ENCODE results near the gene SACS. TPM values are rescaled to one million over a fixed set of nuclear protein-coding genes. Genes with fewer than 3 reads are reported as not detected.

SACS gene
- total RNA-seq, 1 experiment from 2014 or later, result 33.4 TPM

DNA sequence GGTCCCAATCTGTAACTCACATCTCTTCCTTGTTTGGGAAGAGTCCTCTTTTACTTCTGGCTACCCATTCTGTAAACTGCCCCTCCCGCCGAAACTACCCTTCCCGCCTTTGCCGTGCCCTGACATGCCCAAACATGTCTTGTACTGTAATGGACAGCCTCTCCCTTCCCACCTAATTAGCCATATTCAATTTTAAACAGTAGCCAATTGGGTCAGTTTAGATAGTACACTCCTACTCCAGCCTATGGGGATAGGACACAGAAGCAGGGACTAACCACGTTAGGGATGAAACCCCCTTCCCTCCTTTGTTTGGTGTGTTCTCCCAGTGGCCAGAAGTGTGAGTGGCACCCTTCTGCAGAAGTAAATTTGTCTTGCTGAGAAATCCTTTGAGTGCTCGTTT, 34.2 kb downstream of the SACS start:
- no TSS peak for BruUV-seq (replicated peaks)
- no peak overlapping the region for H3K4me3 ChIP-seq (replicated peaks in 1 of 2; ENCODE audit: low read depth in 1 of 2, low read length in 2 of 2)
- no peaks in the 10 kb centered on the region for H3K4me1 ChIP-seq (ENCODE audit: control insufficient read depth in 1 of 2, insufficient read depth in 2 of 2, low read length in 2 of 2)
- no peaks in the 10 kb centered on the region for H3K9me3 ChIP-seq (ENCODE audit: control insufficient read depth in 1 of 2, insufficient read depth in 1 of 2, low read depth in 1 of 2, low read length in 2 of 2)
- no peaks in the 10 kb centered on the region for H3K27me3 ChIP-seq (ENCODE audit: insufficient read depth, low read length)
- no peaks in the 10 kb centered on the region for H3K79me2 ChIP-seq (ENCODE audit: insufficient read depth, low read length)
- peak overlapping the region; percentile 16 for H2AFZ ChIP-seq (ENCODE audit: low read depth, low read length, poor library complexity, severe bottlenecking)
- POLR2A ChIA-PET, result no interaction called here
- ATAC-seq (no peak), DNase-seq (ENCODE audit: low read depth, low spot score) (no peak)
- RAD21 ChIA-PET (ENCODE audit: low non-redundant PET in 1 of 2, low total read pairs in 2 of 2, uncharacterized antibody in 2 of 2, unreplicated experiment in 2 of 2), result no interaction called here
- no peak overlapping the region for H3K9ac ChIP-seq (ENCODE audit: low read length)
- no peaks in the 10 kb centered on the region for H4K20me1 ChIP-seq (ENCODE audit: insufficient read depth)
- TF ChIP-seq EZH2 (IDR thresholded peaks at IDR 0.05), result no peak
- TF ChIP-seq SIN3A (IDR thresholded peaks at IDR 0.05; ENCODE audit: low read depth), result no peak
- TF ChIP-seq, protein P1, sequence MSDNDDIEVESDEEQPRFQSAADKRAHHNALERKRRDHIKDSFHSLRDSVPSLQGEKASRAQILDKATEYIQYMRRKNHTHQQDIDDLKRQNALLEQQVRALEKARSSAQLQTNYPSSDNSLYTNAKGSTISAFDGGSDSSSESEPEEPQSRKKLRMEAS (IDR thresholded peaks at IDR 0.05), result no peak
- TF ChIP-seq ZFX (IDR thresholded peaks at IDR 0.05), result no peak
- no peak for TF ChIP-seq POLR2A (IDR thresholded peaks at IDR 0.05; ENCODE audit: borderline replicate concordance, extremely low read depth, insufficient read depth, insufficient read length)
- TF ChIP-seq FOSL1 (IDR thresholded peaks at IDR 0.05; ENCODE audit: low read depth), result no peak
- no peak for TF ChIP-seq SRF (IDR thresholded peaks at IDR 0.05; ENCODE audit: low read depth)
- no peak for TF ChIP-seq TCF7L2 (IDR thresholded peaks at IDR 0.05; ENCODE audit: borderline replicate concordance, extremely low read depth, insufficient read depth, insufficient read length)
- CTCF ChIA-PET, result no interaction called here
- H3K4me2 ChIP-seq (ENCODE audit: low read length), result no peak overlapping the region
- no peaks in the 10 kb centered on the region for H3K36me3 ChIP-seq (ENCODE audit: control insufficient read depth in 1 of 2, insufficient read depth in 2 of 2, low read length in 2 of 2)
- H3K27ac ChIP-seq (ENCODE audit: low read depth, low read length), result no peak overlapping the region
- intact Hi-C loops (cut with micrococcal nuclease), result no loop called here
- no peaks in the 10 kb centered on the region for H3K9me2 ChIP-seq (ENCODE audit: insufficient read depth)

DNA sequence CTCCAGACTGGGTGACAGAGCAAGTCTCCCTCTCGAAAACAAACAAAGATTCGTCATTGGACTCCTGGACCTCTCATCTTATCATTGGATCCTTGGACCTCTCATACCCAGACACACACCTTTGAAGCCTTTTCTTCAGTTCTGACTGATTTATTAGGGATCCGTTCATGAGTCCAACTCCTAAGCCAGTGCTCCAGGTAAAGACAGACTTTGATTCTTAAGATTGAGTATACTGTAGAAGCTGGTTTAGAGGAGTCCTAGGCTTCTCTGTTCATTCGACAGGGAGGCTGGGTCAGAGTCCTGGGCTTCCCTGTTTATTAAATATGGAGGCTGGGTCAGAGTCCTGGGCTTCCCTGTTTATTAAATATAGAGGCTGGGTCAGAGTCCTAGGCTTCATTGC, 38.7 kb downstream of the SACS start:
- H4K20me1 ChIP-seq (ENCODE audit: insufficient read depth), result no peaks in the 10 kb centered on the region
- POLR2A ChIA-PET, result no interaction called here
- H2AFZ ChIP-seq (ENCODE audit: low read depth, low read length, poor library complexity, severe bottlenecking), result no peak overlapping the region
- CTCF ChIA-PET, result no interaction called here
- no peak overlapping the region for H3K27ac ChIP-seq (ENCODE audit: low read depth, low read length)
- no peak overlapping the region for H3K9ac ChIP-seq (ENCODE audit: low read length)
- no peaks in the 10 kb centered on the region for H3K9me2 ChIP-seq (ENCODE audit: insufficient read depth)
- no peak for TF ChIP-seq EZH2 (IDR thresholded peaks at IDR 0.05)
- TF ChIP-seq CBX3 (IDR thresholded peaks at IDR 0.05; ENCODE audit: low read depth), result no peak
- TF ChIP-seq SIN3A (IDR thresholded peaks at IDR 0.05; ENCODE audit: low read depth), result no peak
- H3K36me3 ChIP-seq (ENCODE audit: control insufficient read depth in 1 of 2, insufficient read depth in 2 of 2, low read length in 2 of 2), result no peaks in the 10 kb centered on the region
- H3K9me3 ChIP-seq (ENCODE audit: control insufficient read depth in 1 of 2, insufficient read depth in 1 of 2, low read depth in 1 of 2, low read length in 2 of 2), result no peaks in the 10 kb centered on the region
- DNase-seq (ENCODE audit: low read depth, low spot score), result no peak
- RAD21 ChIA-PET (ENCODE audit: low non-redundant PET in 1 of 2, low total read pairs in 2 of 2, uncharacterized antibody in 2 of 2, unreplicated experiment in 2 of 2), result no interaction called here
- no peaks in the 10 kb centered on the region for H3K4me1 ChIP-seq (ENCODE audit: control insufficient read depth in 1 of 2, insufficient read depth in 2 of 2, low read length in 2 of 2)
- intact Hi-C loops (cut with micrococcal nuclease), result no loop called here
- H3K4me3 ChIP-seq (replicated peaks in 1 of 2; ENCODE audit: low read depth in 1 of 2, low read length in 2 of 2), result no peak overlapping the region
- H3K79me2 ChIP-seq (ENCODE audit: insufficient read depth, low read length), result no peaks in the 10 kb centered on the region
- no TSS peak for BruUV-seq (replicated peaks)
- no peak for ATAC-seq
- no peaks in the 10 kb centered on the region for H3K27me3 ChIP-seq (ENCODE audit: insufficient read depth, low read length)
- H3K4me2 ChIP-seq (ENCODE audit: low read length), result no peak overlapping the region
